Calu3 (cell line): Measurements from ENCODE around the gene KITLG. TPM values are rescaled to one million over a fixed set of nuclear protein-coding genes. Genes with fewer than 3 reads are reported as not detected.

Experiments
- BruUV-seq: library from RNA; stranded (reverse); fragments of 400-500 nt; replicated peaks from 2 replicates; lab custom pipeline; 2021; lab: Mats Ljungman, UMichigan
- CTCF ChIA-PET: fragments of 300-600 bp; sonication (Branson Sonifier 250); formaldehyde crosslinking; loops from one replicate; lab custom pipeline; 2022; ENCODE audit warnings: antibody characterized with exemption; lab: Charles Lee
- DNase-seq: peaks from one replicate; pipeline ENCODE4 v3.0.0; 2022
- H3K27ac Mint-ChIP-seq: one replicate; pipeline ENCODE4 v1.8.0; 2022; ENCODE audit warnings: mixed read lengths; ENCODE audit not compliant: unreplicated experiment
- H3K27me3 Mint-ChIP-seq: one replicate; pipeline ENCODE4 v1.8.0; 2022; ENCODE audit warnings: mixed read lengths; ENCODE audit not compliant: unreplicated experiment
- H3K36me3 Mint-ChIP-seq: one replicate; pipeline ENCODE4 v1.8.0; 2022; ENCODE audit warnings: mild to moderate bottlenecking, moderate library complexity, mixed read lengths; ENCODE audit not compliant: insufficient read depth, unreplicated experiment
- H3K4me1 Mint-ChIP-seq: one replicate; pipeline ENCODE4 v1.8.0; 2022; ENCODE audit warnings: mild to moderate bottlenecking, low read depth, mixed read lengths; ENCODE audit not compliant: unreplicated experiment
- H3K4me3 Mint-ChIP-seq: one replicate; pipeline ENCODE4 v1.8.0; 2022; ENCODE audit warnings: mild to moderate bottlenecking, low read depth, moderate library complexity, mixed read lengths; ENCODE audit not compliant: unreplicated experiment
- H3K9me3 Mint-ChIP-seq: one replicate; pipeline ENCODE4 v1.8.0; 2022; ENCODE audit warnings: low read depth, mixed read lengths; ENCODE audit not compliant: unreplicated experiment
- CTCF ChIP-seq: fragments of 200-600 bp; IDR thresholded peaks from one replicate; pipeline ENCODE4 v1.8.0; 2022; ENCODE audit warnings: antibody characterized with exemption; ENCODE audit not compliant: unreplicated experiment
- intact Hi-C: fragments of 100-400 bp; cut with micrococcal nuclease; formaldehyde crosslinking; loops from one replicate; pipeline ENCODE4 v1.10.0; 2022; ENCODE audit not compliant: unreplicated experiment
- total RNA-seq: library from RNA; stranded (reverse); gene quantifications from 2 replicates; pipeline ENCODE4 v1.2.3, GENCODE V29; 2022

The KITLG gene
- total RNA-seq, 1 experiment from 2014 or later, result 29.9 TPM

GRCh38 chr12:88573583-88573982 lies 6.7 kb downstream of the KITLG start:
- no peaks in the 10 kb centered on the region for H3K9me3 Mint-ChIP-seq
- peaks cover 81% of the 10 kb centered on the region for H3K4me1 Mint-ChIP-seq
- no TSS peak for BruUV-seq
- H3K36me3 Mint-ChIP-seq, result peaks cover 6% of the 10 kb centered on the region
- intact Hi-C loops, result no loop called here
- no peak overlapping the region for H3K27ac Mint-ChIP-seq
- CTCF ChIA-PET, result no interaction called here
- H3K27me3 Mint-ChIP-seq, result no peaks in the 10 kb centered on the region
- H3K4me3 Mint-ChIP-seq, result peak overlapping the region; percentile 59
- no peak for DNase-seq
- no peak for TF ChIP-seq CTCF

GRCh38 chr12:88572781-88573549 lies 7.3 kb downstream of the KITLG start:
- no peak for TF ChIP-seq CTCF
- Mint-ChIP-seq H3K9me3 (no peaks in the 10 kb centered on the region), H3K27ac (peak overlapping the region; percentile 16), H3K4me3 (peak overlapping the region; percentile 9), H3K36me3 (peaks cover under 1% of the 10 kb centered on the region), H3K4me1 (peaks cover 81% of the 10 kb centered on the region), H3K27me3 (no peaks in the 10 kb centered on the region)
- CTCF ChIA-PET, result interaction anchor here (1.0 kb wide), 1 partner anchor 20 kb away, joined by 4 read pairs; no protein-coding TSS in a partner anchor
- no peak for DNase-seq
- intact Hi-C loops, result no loop called here
- no TSS peak for BruUV-seq

GRCh38 chr12:88571543-88571942 lies 8.7 kb downstream of the KITLG start:
- TF ChIP-seq CTCF, result no peak
- Mint-ChIP-seq H3K4me1 (peaks cover 81% of the 10 kb centered on the region), H3K36me3 (no peaks in the 10 kb centered on the region), H3K9me3 (no peaks in the 10 kb centered on the region), H3K27ac (no peak overlapping the region), H3K4me3 (no peak overlapping the region), H3K27me3 (no peaks in the 10 kb centered on the region)
- no TSS peak for BruUV-seq
- CTCF ChIA-PET, result interaction anchor here (1.0 kb wide), 1 partner anchor 19 kb away, joined by 4 read pairs; no protein-coding TSS in a partner anchor
- intact Hi-C loops, result no loop called here
- DNase-seq, result no peak

- H3K27ac Mint-ChIP-seq, result peak overlapping the region; percentile 39
- peaks cover 87% of the 10 kb centered on the region for H3K4me1 Mint-ChIP-seq
- no TSS peak for BruUV-seq
- no peak for TF ChIP-seq CTCF
- no peaks in the 10 kb centered on the region for H3K27me3 Mint-ChIP-seq
- no peak for DNase-seq
- intact Hi-C loops, result no loop called here
- H3K9me3 Mint-ChIP-seq, result no peaks in the 10 kb centered on the region
- CTCF ChIA-PET, result no interaction called here
- H3K4me3 Mint-ChIP-seq, result no peak overlapping the region
- no peaks in the 10 kb centered on the region for H3K36me3 Mint-ChIP-seq
Observed at GRCh38 chr12:88570103-88570502, 10.2 kb downstream of the KITLG start.
